Activated T-cell treated with anti-CD3 and anti-CD28 coated beads, Interleukin-2, amount 50 U/mL, for 24 hours (primary cell): ENCODE results near the gene KATNIP.

ENCODE experiments used
- DNase-seq: peaks from one replicate; pipeline ENCODE4 v3.0.0-alpha.2; 2020
- H3K27ac Mint-ChIP-seq: 2 replicates; pipeline ENCODE4 v1.8.0; 2020; ENCODE audit warnings: mild to moderate bottlenecking, mixed read lengths
- H3K27me3 Mint-ChIP-seq: 2 replicates; pipeline ENCODE4 v1.8.0; 2020; ENCODE audit warnings: mixed read lengths
- H3K36me3 Mint-ChIP-seq: 2 replicates; pipeline ENCODE4 v1.8.0; 2020; ENCODE audit warnings: low read depth, mixed read lengths
- H3K4me1 Mint-ChIP-seq: 2 replicates; pipeline ENCODE4 v1.8.0; 2020; ENCODE audit warnings: low read depth, mixed read lengths
- H3K4me3 Mint-ChIP-seq: 2 replicates; pipeline ENCODE4 v1.8.0; 2020; ENCODE audit warnings: mild to moderate bottlenecking, moderate library complexity, mixed read lengths
- H3K9me3 Mint-ChIP-seq: 2 replicates; pipeline ENCODE4 v1.8.0; 2020; ENCODE audit warnings: mixed read lengths

Gene KATNIP

GRCh38 chr16:27583634-27584033 is 33.7 kb downstream of the KATNIP start:
- H3K4me3 Mint-ChIP-seq, result no peak overlapping the region

GRCh38 chr16:27585200-27585599 is 35.3 kb downstream of the KATNIP start:
- DNase-seq, result no peak
- Mint-ChIP-seq H3K36me3 (peaks cover 41% of the 10 kb centered on the region), H3K4me1 (no peaks in the 10 kb centered on the region), H3K27ac (no peak overlapping the region), H3K4me3 (no peak overlapping the region), H3K9me3 (no peaks in the 10 kb centered on the region), H3K27me3 (no peaks in the 10 kb centered on the region)

More at GRCh38 chr16:27583634-27584033, 33.7 kb downstream of the KATNIP start:
- Mint-ChIP-seq H3K9me3 (no peaks in the 10 kb centered on the region), H3K36me3 (peaks cover 38% of the 10 kb centered on the region), H3K4me1 (peaks cover 7% of the 10 kb centered on the region), H3K27ac (no peak overlapping the region), H3K27me3 (no peaks in the 10 kb centered on the region)
- no peak for DNase-seq

- Mint-ChIP-seq H3K9me3 (no peaks in the 10 kb centered on the region), H3K36me3 (peaks cover 36% of the 10 kb centered on the region), H3K27ac (no peak overlapping the region), H3K27me3 (no peaks in the 10 kb centered on the region), H3K4me3 (no peak overlapping the region), H3K4me1 (no peaks in the 10 kb centered on the region)
- no peak for DNase-seq
These were observed 36.8 kb downstream of the KATNIP start for GRCh38 chr16:27586711-27587110.

GRCh38 chr16:27588057-27588456 is 38.1 kb downstream of the KATNIP start:
- Mint-ChIP-seq H3K27ac (no peak overlapping the region), H3K9me3 (no peaks in the 10 kb centered on the region), H3K4me1 (no peaks in the 10 kb centered on the region), H3K4me3 (no peak overlapping the region), H3K27me3 (no peaks in the 10 kb centered on the region), H3K36me3 (peaks cover 28% of the 10 kb centered on the region)
- DNase-seq, result no peak

- no peaks in the 10 kb centered on the region for H3K27me3 Mint-ChIP-seq
- no peaks in the 10 kb centered on the region for H3K4me1 Mint-ChIP-seq
- peaks cover 12% of the 10 kb centered on the region for H3K36me3 Mint-ChIP-seq
- H3K9me3 Mint-ChIP-seq, result no peaks in the 10 kb centered on the region
- H3K27ac Mint-ChIP-seq, result no peak overlapping the region
- H3K4me3 Mint-ChIP-seq, result no peak overlapping the region
- no peak for DNase-seq
These were observed 41.9 kb downstream of the KATNIP start for GRCh38 chr16:27591837-27592236.

- Mint-ChIP-seq H3K9me3 (no peaks in the 10 kb centered on the region), H3K27ac (no peak overlapping the region), H3K4me1 (no peaks in the 10 kb centered on the region), H3K4me3 (no peak overlapping the region), H3K27me3 (no peaks in the 10 kb centered on the region), H3K36me3 (peaks cover 13% of the 10 kb centered on the region)
- DNase-seq, result no peak
These were observed 45.5 kb downstream of the KATNIP start for GRCh38 chr16:27595475-27595874.

- no peaks in the 10 kb centered on the region for H3K9me3 Mint-ChIP-seq
- no peaks in the 10 kb centered on the region for H3K4me1 Mint-ChIP-seq
- peaks cover 13% of the 10 kb centered on the region for H3K36me3 Mint-ChIP-seq
- DNase-seq, result no peak
- no peak overlapping the region for H3K4me3 Mint-ChIP-seq
- H3K27ac Mint-ChIP-seq, result no peak overlapping the region
- H3K27me3 Mint-ChIP-seq, result no peaks in the 10 kb centered on the region
These were observed 46.0 kb downstream of the KATNIP start for GRCh38 chr16:27595993-27596392.

- no peaks in the 10 kb centered on the region for H3K4me1 Mint-ChIP-seq
- H3K27ac Mint-ChIP-seq, result no peak overlapping the region
These were observed 46.5 kb downstream of the KATNIP start for GRCh38 chr16:27596411-27596810.

GRCh38 chr16:27597361-27597760 is 47.4 kb downstream of the KATNIP start:
- Mint-ChIP-seq H3K27ac (no peak overlapping the region), H3K4me1 (no peaks in the 10 kb centered on the region), H3K27me3 (no peaks in the 10 kb centered on the region), H3K9me3 (no peaks in the 10 kb centered on the region), H3K36me3 (peaks cover 7% of the 10 kb centered on the region), H3K4me3 (no peak overlapping the region)
- DNase-seq, result no peak

More at GRCh38 chr16:27596411-27596810, 46.5 kb downstream of the KATNIP start:
- no peaks in the 10 kb centered on the region for H3K27me3 Mint-ChIP-seq
- no peak overlapping the region for H3K4me3 Mint-ChIP-seq
- DNase-seq, result no peak
- H3K36me3 Mint-ChIP-seq, result peaks cover 13% of the 10 kb centered on the region
- no peaks in the 10 kb centered on the region for H3K9me3 Mint-ChIP-seq

GRCh38 chr16:27598220-27598619 is 48.3 kb downstream of the KATNIP start:
- Mint-ChIP-seq H3K27ac (no peak overlapping the region), H3K4me3 (no peak overlapping the region), H3K36me3 (peaks cover 7% of the 10 kb centered on the region), H3K27me3 (no peaks in the 10 kb centered on the region), H3K9me3 (no peaks in the 10 kb centered on the region), H3K4me1 (no peaks in the 10 kb centered on the region)
- DNase-seq, result no peak

- Mint-ChIP-seq H3K36me3 (peaks cover 7% of the 10 kb centered on the region), H3K27me3 (no peaks in the 10 kb centered on the region), H3K27ac (peak overlapping the region; percentile 28), H3K9me3 (no peaks in the 10 kb centered on the region), H3K4me1 (no peaks in the 10 kb centered on the region), H3K4me3 (no peak overlapping the region)
- no peak for DNase-seq
These were observed 49.1 kb downstream of the KATNIP start for GRCh38 chr16:27598931-27599565.

GRCh38 chr16:27599606-27600005 is 49.7 kb downstream of the KATNIP start:
- H3K27ac Mint-ChIP-seq, result peak overlapping the region; percentile 28
- no peaks in the 10 kb centered on the region for H3K9me3 Mint-ChIP-seq
- no peaks in the 10 kb centered on the region for H3K4me1 Mint-ChIP-seq
- no peak for DNase-seq
- H3K27me3 Mint-ChIP-seq, result no peaks in the 10 kb centered on the region
- H3K36me3 Mint-ChIP-seq, result peaks cover 7% of the 10 kb centered on the region
- H3K4me3 Mint-ChIP-seq, result no peak overlapping the region
